GM12878 (cell line): Measurements from ENCODE around the gene ZNF408. TPM values are rescaled to one million over a fixed set of nuclear protein-coding genes. Genes with fewer than 3 reads are reported as not detected.

Experiments used
- ATAC-seq: fragments of 200-7000 bp; cut with Tn5 transposase; 3 replicates; pipeline ENCODE4 v1.9.1; 2020; ENCODE audit warnings: mild to moderate bottlenecking, moderate library complexity
- BruUV-seq: library from RNA; stranded (reverse); fragments of 400-500 nt; replicated peaks from 2 replicates; lab custom pipeline; 2021; lab: Mats Ljungman, UMichigan
- CTCF ChIA-PET: fragments of 300-600 bp; sonication (Branson Sonifier 250); formaldehyde crosslinking; extraction: SDS; loops from one replicate; lab custom pipeline; 2021; ENCODE audit warnings: inconsistent platforms; lab: Yijun Ruan, JAX
- POLR2A ChIA-PET: fragments of 350-600 bp; formaldehyde crosslinking; extraction: SDS; loops from one replicate; lab custom pipeline; 2021; ENCODE audit warnings: inconsistent platforms; lab: Charles Lee
- RAD21 ChIA-PET: fragments of 300-600 bp; sonication (Branson Sonifier 250); formaldehyde crosslinking; loops from one replicate; lab custom pipeline; 2023; ENCODE audit warnings: antibody characterized with exemption; ENCODE audit not compliant: unreplicated experiment; lab: Charles Lee
- SMC1A ChIA-PET: fragments of 300-600 bp; sonication (Branson Sonifier 250); formaldehyde crosslinking; loops from one replicate; lab custom pipeline; 2023; ENCODE audit not compliant: unreplicated experiment, uncharacterized antibody; lab: Charles Lee
- DNase-seq: peaks from one replicate; pipeline ENCODE4 v3.0.0-alpha.2; 2011; ENCODE audit warnings: low read depth, low spot score
- FAIRE-seq: peaks from 3 replicates; lab custom pipeline; 2011; peaks lifted over from hg19 to GRCh38; lab: Jason Lieb, UNC
- H2AFZ ChIP-seq: 2 replicates; pipeline ENCODE4 v1.6.0; 2011; ENCODE audit warnings: low read depth, low read length, control low read depth; ENCODE audit not compliant: control insufficient read depth
- H3K27ac ChIP-seq: 2 replicates; pipeline ENCODE4 v1.5.1; 2011; ENCODE audit warnings: control low read depth; ENCODE audit not compliant: control insufficient read depth, insufficient read depth
- H3K27me3 ChIP-seq, 2 experiments: replicated peaks in 1 of 2; 2 replicates each; pipeline versions ENCODE4 v1.6.0 to v1.6.1; 2011; ENCODE audit warnings: low read length in 1 of 2; ENCODE audit not compliant: control insufficient read depth in 2 of 2, insufficient read depth in 2 of 2
- H3K36me3 ChIP-seq, 2 experiments: 2 replicates each; pipeline ENCODE4 v1.5.1; 2011; ENCODE audit warnings: low read length in 1 of 2; ENCODE audit not compliant: control insufficient read depth in 2 of 2, insufficient read depth in 2 of 2
- H3K4me1 ChIP-seq: 2 replicates; pipeline ENCODE4 v1.6.1; 2011; ENCODE audit warnings: mild to moderate bottlenecking, low read length, moderate library complexity, mixed read lengths; ENCODE audit not compliant: control insufficient read depth, insufficient read depth
- H3K4me2 ChIP-seq: 2 replicates; pipeline ENCODE4 v1.6.0; 2011; ENCODE audit warnings: control low read depth; ENCODE audit not compliant: control insufficient read depth, insufficient read depth
- H3K4me3 ChIP-seq: fragments of 200-600 bp; sonication (generic); 2 replicates; pipeline ENCODE4 v1.5.1; 2016
- H3K79me2 ChIP-seq: 2 replicates; pipeline ENCODE4 v1.6.0; 2011; ENCODE audit warnings: low read length; ENCODE audit not compliant: control insufficient read depth, insufficient read depth
- H3K9ac ChIP-seq: 2 replicates; pipeline ENCODE4 v1.8.0; 2011; ENCODE audit warnings: low read length, control low read depth, mixed read lengths; ENCODE audit not compliant: control insufficient read depth, insufficient read depth
- H3K9me3 ChIP-seq: replicated peaks from 3 replicates; pipeline ENCODE4 v1.5.1; 2011; ENCODE audit warnings: mild to moderate bottlenecking, low read length; ENCODE audit not compliant: control insufficient read depth, insufficient read depth
- H4K20me1 ChIP-seq: 2 replicates; pipeline ENCODE4 v1.6.0; 2011; ENCODE audit not compliant: control insufficient read depth, insufficient read depth
- CREB1 ChIP-seq: IDR thresholded peaks from 2 replicates; pipeline ENCODE4 v1.6.1; 2012; ENCODE audit warnings: low read depth, mild to moderate bottlenecking, inconsistent platforms
- JUND ChIP-seq: IDR thresholded peaks from 2 replicates; pipeline ENCODE4 v1.6.1; 2012; ENCODE audit warnings: low read depth, mild to moderate bottlenecking, low read length, improper control_type of control experiment, moderate library complexity
- KLF5 ChIP-seq: fragments of 450-650 bp; IDR thresholded peaks from 2 replicates; pipeline ENCODE4 v1.6.1; 2014; ENCODE audit warnings: mild to moderate bottlenecking; ENCODE audit not compliant: partially characterized antibody
- MXI1 ChIP-seq: fragments of 150-350 bp; IDR thresholded peaks from 2 replicates; pipeline ENCODE4 v1.6.1; 2011; ENCODE audit warnings: low read depth, mild to moderate bottlenecking, inconsistent platforms, low read length, improper control_type of control experiment
- NFYA ChIP-seq: IDR thresholded peaks from 2 replicates; pipeline ENCODE4 v1.6.1; 2011; ENCODE audit warnings: low read depth, mild to moderate bottlenecking, low read length, improper control_type of control experiment, borderline replicate concordance
- NR2C2 ChIP-seq: IDR thresholded peaks from 2 replicates; pipeline ENCODE4 v1.6.1; 2011; ENCODE audit warnings: borderline replicate concordance, low read depth; ENCODE audit not compliant: control insufficient read depth, insufficient read length
- POU2F2 ChIP-seq: IDR thresholded peaks from 3 replicates; pipeline ENCODE4 v1.6.1; 2011; ENCODE audit warnings: low read depth, mild to moderate bottlenecking, low read length, borderline replicate concordance
- RAD21 ChIP-seq: IDR thresholded peaks from 2 replicates; pipeline ENCODE4 v1.6.1; 2011; ENCODE audit warnings: mild to moderate bottlenecking, low read depth, low read length, moderate library complexity; ENCODE audit not compliant: insufficient read depth
- RB1 ChIP-seq: fragments of 450-650 bp; formaldehyde crosslinking; IDR thresholded peaks from 2 replicates; pipeline ENCODE4 v1.6.1; 2017; ENCODE audit warnings: mild to moderate bottlenecking, borderline replicate concordance
- SMARCA5 ChIP-seq: fragments of 450-650 bp; IDR thresholded peaks from 2 replicates; pipeline ENCODE4 v1.6.1; 2017; ENCODE audit warnings: mild to moderate bottlenecking
- SUZ12 ChIP-seq: fragments of 200-600 bp; sonication (generic); IDR thresholded peaks from one replicate; pipeline ENCODE4 v1.6.1; 2018; ENCODE audit warnings: antibody characterized with exemption, mild to moderate bottlenecking; ENCODE audit not compliant: unreplicated experiment
- WGBS: methylation state at CpG from one replicate; pipeline ENCODE4 v1.1.6; 2016; ENCODE audit warnings: low lambda C conversion rate; ENCODE audit not compliant: insufficient replicate concordance, insufficient coverage; ENCODE audit errors: missing lambda C conversion rate; 5-methylcytosine and 5-hydroxymethylcytosine counted together
- in situ Hi-C: fragments of 300-500 bp; cut with MboI; formaldehyde crosslinking; loops from 9 replicates; pipeline ENCODE4 v1.14.3; 2018; ENCODE audit warnings: mixed read lengths
- intact Hi-C: fragments of 100-400 bp; cut with micrococcal nuclease; formaldehyde crosslinking; loops from one replicate; pipeline ENCODE4 v1.14.2; 2022; ENCODE audit not compliant: unreplicated experiment
- polyA plus RNA-seq, 11 experiments: library from polyadenylated mRNA; depleted of rRNA in 4 of 11; unstranded in 6 of 11; stranded (reverse) in 5 of 11; fragments of >200 nt; fragmentation: Nextera tagmentation in 4 of 11; fragmentation: Illumina TruSeq in 1 of 11; extraction: Ambion mirVana in 4 of 11; extraction: Trizol in 1 of 11; gene quantifications; 1 replicate in 1 of 11; 2 replicates in 10 of 11; pipeline versions ENCODE4 v1.2.1 to v1.2.3, GENCODE V29; 2011 to 2016; ENCODE audit warnings: inconsistent platforms in 2 of 11, missing spikeins in 2 of 11, low read depth in 1 of 11
- total RNA-seq, 4 experiments: library from RNA; depleted of rRNA in 3 of 4; stranded (reverse); fragments of >200 nt in 3 of 4; fragmentation: Illumina TruSeq in 1 of 4; extraction: Trizol in 1 of 4; gene quantifications; 2 replicates each; pipeline versions ENCODE4 v1.2.1 to v1.2.3, GENCODE V29; 2013 to 2021
- TF ChIP-seq, protein P1 (sequence below): IDR thresholded peaks from 2 replicates; pipeline ENCODE4 v1.6.1; 2011; ENCODE audit warnings: low read depth, mild to moderate bottlenecking, low read length, moderate library complexity, borderline replicate concordance; ENCODE audit errors: extremely low read depth
- TF ChIP-seq, protein P2 (sequence below): IDR thresholded peaks from 2 replicates; pipeline ENCODE4 v1.6.1; 2011; ENCODE audit warnings: borderline replicate concordance, low read depth, mild to moderate bottlenecking, moderate library complexity, mixed read lengths, low read length; ENCODE audit not compliant: insufficient read depth; ENCODE audit errors: extremely low read length
- TF ChIP-seq, protein P3 (sequence below): fragments of 450-650 bp; IDR thresholded peaks from 2 replicates; pipeline ENCODE4 v1.6.1; 2017; ENCODE audit warnings: mild to moderate bottlenecking, moderate library complexity
- TF ChIP-seq, protein P4 (sequence below): fragments of 450-650 bp; IDR thresholded peaks from 2 replicates; pipeline ENCODE4 v1.6.1; 2017; ENCODE audit warnings: borderline replicate concordance
- TF ChIP-seq, protein P5 (sequence below): fragments of 450-650 bp; IDR thresholded peaks from 2 replicates; pipeline ENCODE4 v1.6.1; 2014; ENCODE audit warnings: mild to moderate bottlenecking

Gene ZNF408
- total and polyA plus RNA-seq, 10 of the 15 experiments (the other 5 are each of a cell fraction or from before 2014, with no cell fraction given), result 0.19 to 11.3 (median 7.2) TPM

DNA sequence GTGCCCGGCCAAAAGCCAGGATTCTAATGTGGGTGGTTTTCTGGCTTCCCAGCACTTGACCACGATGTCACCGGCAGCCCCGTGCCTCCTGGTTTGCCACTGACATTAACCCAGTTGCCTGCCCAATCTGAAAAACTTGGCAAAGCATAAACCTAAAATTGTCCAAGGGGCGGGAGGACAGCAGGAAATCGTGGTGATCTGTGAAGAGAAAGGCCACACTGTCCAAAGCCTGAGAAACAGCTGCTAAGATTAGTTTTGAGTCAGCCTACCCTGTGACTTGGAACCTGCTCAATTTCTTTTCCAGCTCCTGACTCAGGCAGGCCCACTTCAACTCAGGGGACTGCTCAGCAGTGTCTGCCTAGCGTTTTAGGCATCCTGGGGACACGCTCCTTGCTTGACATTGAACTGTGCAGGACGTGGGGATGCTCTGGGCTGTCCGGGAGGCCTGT is 10.0 kb downstream of the ZNF408 start:
- no peak overlapping the region for H3K4me3 ChIP-seq
- no peaks in the 10 kb centered on the region for H3K79me2 ChIP-seq
- no peak overlapping the region for H3K4me2 ChIP-seq
- no peaks in the 10 kb centered on the region for H3K9me3 ChIP-seq
- DNase-seq (no peak), ATAC-seq (no peak), FAIRE-seq (no peak)
- WGBS, result 82% methylated on average over 10 of the region's 10 CpGs
- no peak overlapping the region for H2AFZ ChIP-seq
- H3K36me3 ChIP-seq, result peaks cover 1 to 3% of the 10 kb centered on the region in 2 experiments; a peak in 2 of 4 replicates
- ChIA-PET SMC1A (interaction anchor here (1.6 kb wide), 1 partner anchor 9 kb away, joined by 3 read pairs; no protein-coding TSS in a partner anchor), POLR2A (interaction anchor here (0.6 kb wide), 1 partner anchor 629 kb away, joined by 3 read pairs; no protein-coding TSS in a partner anchor), CTCF (interaction anchor here (0.6 kb wide), 1 partner anchor 180 kb away, joined by 4 read pairs; no protein-coding TSS in a partner anchor), RAD21 (no interaction called here)
- no peaks in the 10 kb centered on the region for H4K20me1 ChIP-seq
- no peaks in the 10 kb centered on the region for H3K27me3 ChIP-seq
- no peak overlapping the region for H3K27ac ChIP-seq
- H3K9ac ChIP-seq, result no peak overlapping the region
- in situ Hi-C loops (no loop called here), intact Hi-C loops (no loop called here)
- BruUV-seq, result no TSS peak
- no peaks in the 10 kb centered on the region for H3K4me1 ChIP-seq
- TF ChIP-seq NR2C2 (no peak), JUND (no peak), SMARCA5 (no peak), RAD21 (no peak), KLF5 (no peak), POU2F2 (no peak), NFYA (no peak), CREB1 (no peak), SUZ12 (no peak), MXI1 (no peak), RB1 (no peak)
- TF ChIP-seq, protein P1, sequence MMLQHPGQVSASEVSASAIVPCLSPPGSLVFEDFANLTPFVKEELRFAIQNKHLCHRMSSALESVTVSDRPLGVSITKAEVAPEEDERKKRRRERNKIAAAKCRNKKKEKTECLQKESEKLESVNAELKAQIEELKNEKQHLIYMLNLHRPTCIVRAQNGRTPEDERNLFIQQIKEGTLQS, result no peak
- TF ChIP-seq, protein P2, sequence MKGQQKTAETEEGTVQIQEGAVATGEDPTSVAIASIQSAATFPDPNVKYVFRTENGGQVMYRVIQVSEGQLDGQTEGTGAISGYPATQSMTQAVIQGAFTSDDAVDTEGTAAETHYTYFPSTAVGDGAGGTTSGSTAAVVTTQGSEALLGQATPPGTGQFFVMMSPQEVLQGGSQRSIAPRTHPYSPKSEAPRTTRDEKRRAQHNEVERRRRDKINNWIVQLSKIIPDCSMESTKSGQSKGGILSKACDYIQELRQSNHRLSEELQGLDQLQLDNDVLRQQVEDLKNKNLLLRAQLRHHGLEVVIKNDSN, result no peak
- TF ChIP-seq, protein P3, sequence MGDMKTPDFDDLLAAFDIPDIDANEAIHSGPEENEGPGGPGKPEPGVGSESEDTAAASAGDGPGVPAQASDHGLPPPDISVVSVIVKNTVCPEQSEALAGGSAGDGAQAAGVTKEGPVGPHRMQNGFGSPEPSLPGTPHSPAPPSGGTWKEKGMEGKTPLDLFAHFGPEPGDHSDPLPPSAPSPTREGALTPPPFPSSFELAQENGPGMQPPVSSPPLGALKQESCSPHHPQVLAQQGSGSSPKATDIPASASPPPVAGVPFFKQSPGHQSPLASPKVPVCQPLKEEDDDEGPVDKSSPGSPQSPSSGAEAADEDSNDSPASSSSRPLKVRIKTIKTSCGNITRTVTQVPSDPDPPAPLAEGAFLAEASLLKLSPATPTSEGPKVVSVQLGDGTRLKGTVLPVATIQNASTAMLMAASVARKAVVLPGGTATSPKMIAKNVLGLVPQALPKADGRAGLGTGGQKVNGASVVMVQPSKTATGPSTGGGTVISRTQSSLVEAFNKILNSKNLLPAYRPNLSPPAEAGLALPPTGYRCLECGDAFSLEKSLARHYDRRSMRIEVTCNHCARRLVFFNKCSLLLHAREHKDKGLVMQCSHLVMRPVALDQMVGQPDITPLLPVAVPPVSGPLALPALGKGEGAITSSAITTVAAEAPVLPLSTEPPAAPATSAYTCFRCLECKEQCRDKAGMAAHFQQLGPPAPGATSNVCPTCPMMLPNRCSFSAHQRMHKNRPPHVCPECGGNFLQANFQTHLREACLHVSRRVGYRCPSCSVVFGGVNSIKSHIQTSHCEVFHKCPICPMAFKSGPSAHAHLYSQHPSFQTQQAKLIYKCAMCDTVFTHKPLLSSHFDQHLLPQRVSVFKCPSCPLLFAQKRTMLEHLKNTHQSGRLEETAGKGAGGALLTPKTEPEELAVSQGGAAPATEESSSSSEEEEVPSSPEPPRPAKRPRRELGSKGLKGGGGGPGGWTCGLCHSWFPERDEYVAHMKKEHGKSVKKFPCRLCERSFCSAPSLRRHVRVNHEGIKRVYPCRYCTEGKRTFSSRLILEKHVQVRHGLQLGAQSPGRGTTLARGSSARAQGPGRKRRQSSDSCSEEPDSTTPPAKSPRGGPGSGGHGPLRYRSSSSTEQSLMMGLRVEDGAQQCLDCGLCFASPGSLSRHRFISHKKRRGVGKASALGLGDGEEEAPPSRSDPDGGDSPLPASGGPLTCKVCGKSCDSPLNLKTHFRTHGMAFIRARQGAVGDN, result no peak
- TF ChIP-seq, protein P4, sequence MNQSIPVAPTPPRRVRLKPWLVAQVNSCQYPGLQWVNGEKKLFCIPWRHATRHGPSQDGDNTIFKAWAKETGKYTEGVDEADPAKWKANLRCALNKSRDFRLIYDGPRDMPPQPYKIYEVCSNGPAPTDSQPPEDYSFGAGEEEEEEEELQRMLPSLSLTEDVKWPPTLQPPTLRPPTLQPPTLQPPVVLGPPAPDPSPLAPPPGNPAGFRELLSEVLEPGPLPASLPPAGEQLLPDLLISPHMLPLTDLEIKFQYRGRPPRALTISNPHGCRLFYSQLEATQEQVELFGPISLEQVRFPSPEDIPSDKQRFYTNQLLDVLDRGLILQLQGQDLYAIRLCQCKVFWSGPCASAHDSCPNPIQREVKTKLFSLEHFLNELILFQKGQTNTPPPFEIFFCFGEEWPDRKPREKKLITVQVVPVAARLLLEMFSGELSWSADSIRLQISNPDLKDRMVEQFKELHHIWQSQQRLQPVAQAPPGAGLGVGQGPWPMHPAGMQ, result no peak
- TF ChIP-seq, protein P5, sequence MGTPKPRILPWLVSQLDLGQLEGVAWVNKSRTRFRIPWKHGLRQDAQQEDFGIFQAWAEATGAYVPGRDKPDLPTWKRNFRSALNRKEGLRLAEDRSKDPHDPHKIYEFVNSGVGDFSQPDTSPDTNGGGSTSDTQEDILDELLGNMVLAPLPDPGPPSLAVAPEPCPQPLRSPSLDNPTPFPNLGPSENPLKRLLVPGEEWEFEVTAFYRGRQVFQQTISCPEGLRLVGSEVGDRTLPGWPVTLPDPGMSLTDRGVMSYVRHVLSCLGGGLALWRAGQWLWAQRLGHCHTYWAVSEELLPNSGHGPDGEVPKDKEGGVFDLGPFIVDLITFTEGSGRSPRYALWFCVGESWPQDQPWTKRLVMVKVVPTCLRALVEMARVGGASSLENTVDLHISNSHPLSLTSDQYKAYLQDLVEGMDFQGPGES, result no peak
